ENCODE results near the gene TRIM3.

Gene TRIM3

DNA sequence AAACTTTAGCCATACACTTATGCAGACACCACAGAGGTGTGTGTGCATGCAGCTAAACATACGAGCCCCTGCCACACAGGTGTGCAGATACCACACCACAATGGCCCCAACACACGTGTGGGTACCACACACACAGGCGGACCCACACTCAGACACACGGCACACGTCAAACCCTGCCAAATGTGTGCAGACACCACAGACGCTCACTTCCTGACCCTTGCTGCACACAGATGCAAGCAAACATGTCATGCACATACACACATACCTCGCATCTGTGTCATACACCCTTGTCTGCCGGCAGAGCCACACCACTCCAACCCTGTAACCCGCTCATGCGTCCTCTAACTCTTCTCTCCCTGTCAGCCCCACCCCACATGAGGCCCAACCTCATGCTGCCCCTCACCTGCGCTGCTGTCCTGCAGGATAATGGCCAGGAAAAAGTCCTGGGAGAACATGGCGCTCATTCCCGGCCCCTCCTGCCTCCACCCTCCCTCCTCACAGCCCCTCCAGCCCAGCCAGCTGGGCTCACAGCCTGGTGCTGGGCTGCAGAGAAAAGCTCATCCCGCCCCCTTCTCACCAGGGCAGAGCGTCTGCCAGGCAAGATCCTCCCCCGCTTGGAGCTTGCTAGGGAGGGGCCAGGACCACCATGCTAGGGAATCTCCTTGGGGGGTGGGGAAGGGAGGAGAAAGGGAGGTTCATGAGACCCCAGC, 69.2 kb downstream of the TRIM3 start:
- Histone ChIP-seq H3K9me3 (ENCODE audit: control insufficient read depth, low read length) (no peaks in the 10 kb centered on the region), H3K27me3 (ENCODE audit: control insufficient read depth, insufficient read depth, low read length, poor library complexity, severe bottlenecking) (no peaks in the 10 kb centered on the region), H3K36me3 (ENCODE audit: control insufficient read depth, insufficient read depth, low read length) (peaks cover 21% of the 10 kb centered on the region), H3K4me1 (ENCODE audit: control insufficient read depth, insufficient read depth, low read length) (peaks cover 15% of the 10 kb centered on the region), H3K27ac (ENCODE audit: insufficient read depth, low read depth, low read length, poor library complexity, severe bottlenecking) (peak overlapping the region; percentile 85), H3K4me3 (ENCODE audit: insufficient read depth, low read depth, low read length) (peak overlapping the region; percentile 12)
- 56 to 57% methylated on average over 16 of the region's 16 CpGs for WGBS, 2 experiments

DNA sequence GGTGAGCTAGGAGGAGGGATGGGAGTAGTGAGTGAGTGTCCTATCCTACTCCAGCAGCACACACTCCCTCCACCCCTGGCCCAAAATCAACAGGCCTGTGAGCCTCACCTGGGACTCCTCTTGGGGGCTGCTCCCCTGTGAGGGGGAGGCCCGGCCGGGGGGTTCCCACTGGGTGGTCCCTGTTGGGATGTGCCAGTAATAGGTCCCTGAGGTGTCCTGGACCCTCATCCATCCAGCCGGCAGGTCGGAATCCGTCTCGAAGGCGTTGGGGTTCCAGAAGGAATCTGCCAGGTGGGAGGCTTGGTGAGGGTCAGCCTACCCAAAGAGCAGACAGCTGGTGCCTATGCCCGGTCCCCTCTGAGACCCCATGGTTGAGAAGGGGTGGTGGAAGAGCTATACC, 70.2 kb downstream of the TRIM3 start:
- no peak overlapping the region for H3K4me3 ChIP-seq (ENCODE audit: insufficient read depth, low read depth, low read length)
- WGBS, 2 experiments, result 95 to 96% methylated on average over 8 of the region's 8 CpGs

DNA sequence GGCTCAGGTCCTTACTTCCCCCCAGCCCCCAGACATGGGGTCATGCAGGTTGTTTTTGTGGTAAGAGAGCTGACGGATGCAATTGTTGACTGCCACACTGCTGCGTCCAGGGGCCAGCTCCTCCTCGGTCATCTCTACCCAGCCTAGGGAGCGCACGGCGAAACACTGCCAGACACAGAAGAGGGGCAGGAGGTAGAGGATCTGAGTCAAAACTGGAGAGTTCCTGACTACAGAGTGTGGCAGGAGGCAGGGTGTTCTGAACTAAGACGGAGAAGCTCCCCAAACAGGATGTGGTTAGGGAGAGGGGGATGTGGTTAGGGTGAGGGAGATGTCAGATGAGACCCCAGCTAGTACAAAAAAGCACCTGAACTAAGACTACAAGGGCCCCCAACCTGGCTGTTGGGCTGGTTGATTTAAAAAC, 71.2 kb downstream of the TRIM3 start:
- H3K4me1 ChIP-seq (ENCODE audit: control insufficient read depth, insufficient read depth, low read length), result peaks cover 15% of the 10 kb centered on the region
- no peaks in the 10 kb centered on the region for H3K27me3 ChIP-seq (ENCODE audit: control insufficient read depth, insufficient read depth, low read length, poor library complexity, severe bottlenecking)
- peaks cover 21% of the 10 kb centered on the region for H3K36me3 ChIP-seq (ENCODE audit: control insufficient read depth, insufficient read depth, low read length)
- H3K9me3 ChIP-seq (ENCODE audit: control insufficient read depth, low read length), result no peaks in the 10 kb centered on the region
- no peak overlapping the region for H3K4me3 ChIP-seq (ENCODE audit: insufficient read depth, low read depth, low read length)
- H3K27ac ChIP-seq (ENCODE audit: insufficient read depth, low read depth, low read length, poor library complexity, severe bottlenecking), result no peak overlapping the region
- WGBS, 2 experiments, result 95% methylated on average over 7 of the region's 7 CpGs

More for the DNA sequence above, 70.2 kb downstream of the TRIM3 start:
- peaks cover 15% of the 10 kb centered on the region for H3K4me1 ChIP-seq (ENCODE audit: control insufficient read depth, insufficient read depth, low read length)
- H3K27me3 ChIP-seq (ENCODE audit: control insufficient read depth, insufficient read depth, low read length, poor library complexity, severe bottlenecking), result no peaks in the 10 kb centered on the region
- no peaks in the 10 kb centered on the region for H3K9me3 ChIP-seq (ENCODE audit: control insufficient read depth, low read length)
- peaks cover 21% of the 10 kb centered on the region for H3K36me3 ChIP-seq (ENCODE audit: control insufficient read depth, insufficient read depth, low read length)
- H3K27ac ChIP-seq (ENCODE audit: insufficient read depth, low read depth, low read length, poor library complexity, severe bottlenecking), result no peak overlapping the region

DNA sequence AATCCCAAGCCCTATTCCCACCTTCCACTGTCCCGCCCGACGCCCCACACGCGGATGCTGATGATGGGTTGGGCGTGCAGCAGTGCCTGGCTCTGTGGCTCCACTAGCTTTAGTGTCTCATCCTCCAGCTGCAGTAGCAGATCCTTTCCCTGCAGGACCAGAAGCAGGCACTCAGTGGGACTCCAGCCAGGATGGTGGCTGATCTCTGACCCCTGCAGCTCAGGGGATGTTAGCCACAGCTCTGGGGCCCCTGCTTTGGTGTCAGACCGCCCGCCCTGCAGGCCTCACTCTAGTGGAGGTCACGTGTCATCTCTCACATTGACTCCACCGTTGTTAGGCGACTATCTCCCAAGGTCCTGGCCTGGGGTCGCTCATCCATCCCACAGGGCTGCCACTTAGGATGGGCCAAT, 71.7 kb downstream of the TRIM3 start:
- no peak overlapping the region for H3K27ac ChIP-seq (ENCODE audit: insufficient read depth, low read depth, low read length, poor library complexity, severe bottlenecking)
- H3K4me3 ChIP-seq (ENCODE audit: insufficient read depth, low read depth, low read length), result no peak overlapping the region
- H3K36me3 ChIP-seq (ENCODE audit: control insufficient read depth, insufficient read depth, low read length), result peaks cover 21% of the 10 kb centered on the region
- H3K27me3 ChIP-seq (ENCODE audit: control insufficient read depth, insufficient read depth, low read length, poor library complexity, severe bottlenecking), result no peaks in the 10 kb centered on the region
- WGBS, 2 experiments, result 91 to 94% methylated on average over 12 of the region's 12 CpGs
- no peaks in the 10 kb centered on the region for H3K9me3 ChIP-seq (ENCODE audit: control insufficient read depth, low read length)
- peaks cover 15% of the 10 kb centered on the region for H3K4me1 ChIP-seq (ENCODE audit: control insufficient read depth, insufficient read depth, low read length)

DNA sequence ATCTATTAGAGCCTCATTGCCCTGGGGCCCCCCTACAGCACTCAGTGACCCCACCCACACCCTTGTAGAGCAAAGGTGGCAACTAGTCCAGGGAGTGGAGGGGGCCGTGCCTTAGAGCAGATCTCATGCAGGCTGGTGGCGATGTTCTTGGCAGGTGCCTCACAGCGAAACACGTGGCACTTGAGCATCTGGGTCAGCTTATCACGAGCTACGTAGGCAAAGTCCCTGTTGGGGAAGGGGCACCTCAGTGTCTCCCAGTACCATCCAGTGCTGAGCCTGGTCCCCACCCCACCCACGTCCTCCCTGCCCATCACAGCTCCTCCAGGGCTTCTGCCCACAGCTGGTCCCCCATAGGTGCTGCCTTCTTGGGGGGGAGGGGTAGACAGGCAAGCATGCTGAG, 72.3 kb downstream of the TRIM3 start:
- Histone ChIP-seq H3K36me3 (ENCODE audit: control insufficient read depth, insufficient read depth, low read length) (peaks cover 21% of the 10 kb centered on the region), H3K27ac (ENCODE audit: insufficient read depth, low read depth, low read length, poor library complexity, severe bottlenecking) (no peak overlapping the region), H3K4me3 (ENCODE audit: insufficient read depth, low read depth, low read length) (no peak overlapping the region), H3K9me3 (ENCODE audit: control insufficient read depth, low read length) (no peaks in the 10 kb centered on the region), H3K27me3 (ENCODE audit: control insufficient read depth, insufficient read depth, low read length, poor library complexity, severe bottlenecking) (no peaks in the 10 kb centered on the region), H3K4me1 (ENCODE audit: control insufficient read depth, insufficient read depth, low read length) (peaks cover 15% of the 10 kb centered on the region)
- 93 to 96% methylated on average over 7 of the region's 7 CpGs for WGBS, 2 experiments

DNA sequence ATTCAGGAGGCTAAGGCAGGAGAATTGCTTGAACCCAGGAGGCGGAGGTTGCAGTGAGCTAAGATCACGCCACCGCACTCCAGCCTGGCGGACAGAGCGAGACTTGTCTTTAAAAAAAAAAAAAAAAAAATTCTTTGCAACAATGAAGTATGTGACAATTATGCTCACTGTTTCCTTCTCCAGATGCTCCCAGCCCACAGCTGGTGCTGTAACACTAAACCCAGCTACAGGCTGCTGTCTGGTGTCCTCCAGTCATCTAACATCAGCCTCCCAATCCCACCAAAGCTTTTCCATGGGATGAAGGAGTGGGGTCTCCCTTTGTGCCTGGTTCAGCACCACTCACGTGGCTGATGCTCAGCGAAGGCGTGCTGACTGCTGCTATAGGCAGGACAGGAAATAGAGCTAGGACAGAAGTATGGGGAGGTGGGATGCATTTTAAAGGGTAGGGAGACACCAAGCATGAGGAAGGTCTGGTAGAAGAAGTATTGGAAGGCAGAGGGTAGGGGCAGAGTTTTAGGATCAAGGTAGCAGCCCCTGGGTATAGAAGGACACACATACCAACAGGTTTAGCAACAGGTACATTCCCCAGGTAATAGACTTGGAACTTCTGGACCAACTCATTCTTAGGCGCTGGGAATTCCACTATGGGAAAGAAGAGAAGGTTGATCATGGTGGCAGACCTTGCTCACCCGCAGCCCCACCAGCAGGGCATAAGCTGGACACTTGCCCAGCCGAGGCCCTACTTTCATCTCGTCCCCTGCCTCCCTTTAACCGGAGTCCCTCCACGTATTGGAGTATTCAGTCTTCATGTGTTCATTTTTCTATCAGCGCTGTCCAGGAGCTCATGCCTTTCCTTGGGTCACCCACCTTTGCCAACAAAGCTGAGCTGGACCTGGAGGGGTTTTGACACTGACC, 73.1 kb downstream of the TRIM3 start:
- no peaks in the 10 kb centered on the region for H3K27me3 ChIP-seq (ENCODE audit: control insufficient read depth, insufficient read depth, low read length, poor library complexity, severe bottlenecking)
- 95 to 97% methylated on average over 15 of the region's 15 CpGs for WGBS, 2 experiments
- no peak overlapping the region for H3K27ac ChIP-seq (ENCODE audit: insufficient read depth, low read depth, low read length, poor library complexity, severe bottlenecking)
- H3K4me3 ChIP-seq (ENCODE audit: insufficient read depth, low read depth, low read length), result no peak overlapping the region
- peaks cover 15% of the 10 kb centered on the region for H3K4me1 ChIP-seq (ENCODE audit: control insufficient read depth, insufficient read depth, low read length)
- peaks cover 21% of the 10 kb centered on the region for H3K36me3 ChIP-seq (ENCODE audit: control insufficient read depth, insufficient read depth, low read length)
- no peaks in the 10 kb centered on the region for H3K9me3 ChIP-seq (ENCODE audit: control insufficient read depth, low read length)
